ENCODE data around the gene SCLT1. TPM values are rescaled to one million over a fixed set of nuclear protein-coding genes. Genes with fewer than 3 reads are reported as not detected.

SCLT1 gene
- total RNA-seq, 1 experiment from 2014 or later, result 14.3 TPM

DNA sequence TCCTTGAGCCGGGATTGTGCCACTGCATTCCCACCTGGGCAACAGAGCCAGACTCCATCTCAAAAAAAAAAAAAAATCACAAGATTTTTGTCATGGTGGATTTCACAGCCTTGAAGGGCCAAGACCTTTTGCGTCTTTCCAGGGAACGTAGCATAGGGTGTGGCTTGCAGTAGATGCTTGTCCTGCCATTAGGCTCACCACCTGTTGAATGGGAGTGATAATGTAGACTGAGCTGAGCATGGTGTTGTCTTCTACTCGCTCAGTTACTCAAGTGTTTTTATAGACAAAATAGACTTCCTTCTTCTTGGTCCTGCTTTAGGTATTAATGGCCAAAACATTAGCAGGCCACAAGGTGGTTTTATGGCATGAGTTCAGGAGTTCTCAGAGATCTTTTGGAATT is 243.1 kb downstream of the SCLT1 start (continued):
- TF ChIP-seq, protein P1, sequence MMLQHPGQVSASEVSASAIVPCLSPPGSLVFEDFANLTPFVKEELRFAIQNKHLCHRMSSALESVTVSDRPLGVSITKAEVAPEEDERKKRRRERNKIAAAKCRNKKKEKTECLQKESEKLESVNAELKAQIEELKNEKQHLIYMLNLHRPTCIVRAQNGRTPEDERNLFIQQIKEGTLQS (CRISPR knock-in tag; conservative IDR thresholded peaks at IDR 0.05), result no peak
- TF ChIP-seq SOX15 (CRISPR knock-in tag; IDR thresholded peaks at IDR 0.05), result no peak
- TF ChIP-seq ZNF121 (CRISPR knock-in tag; IDR thresholded peaks at IDR 0.05), result no peak
- TF ChIP-seq, protein P2, sequence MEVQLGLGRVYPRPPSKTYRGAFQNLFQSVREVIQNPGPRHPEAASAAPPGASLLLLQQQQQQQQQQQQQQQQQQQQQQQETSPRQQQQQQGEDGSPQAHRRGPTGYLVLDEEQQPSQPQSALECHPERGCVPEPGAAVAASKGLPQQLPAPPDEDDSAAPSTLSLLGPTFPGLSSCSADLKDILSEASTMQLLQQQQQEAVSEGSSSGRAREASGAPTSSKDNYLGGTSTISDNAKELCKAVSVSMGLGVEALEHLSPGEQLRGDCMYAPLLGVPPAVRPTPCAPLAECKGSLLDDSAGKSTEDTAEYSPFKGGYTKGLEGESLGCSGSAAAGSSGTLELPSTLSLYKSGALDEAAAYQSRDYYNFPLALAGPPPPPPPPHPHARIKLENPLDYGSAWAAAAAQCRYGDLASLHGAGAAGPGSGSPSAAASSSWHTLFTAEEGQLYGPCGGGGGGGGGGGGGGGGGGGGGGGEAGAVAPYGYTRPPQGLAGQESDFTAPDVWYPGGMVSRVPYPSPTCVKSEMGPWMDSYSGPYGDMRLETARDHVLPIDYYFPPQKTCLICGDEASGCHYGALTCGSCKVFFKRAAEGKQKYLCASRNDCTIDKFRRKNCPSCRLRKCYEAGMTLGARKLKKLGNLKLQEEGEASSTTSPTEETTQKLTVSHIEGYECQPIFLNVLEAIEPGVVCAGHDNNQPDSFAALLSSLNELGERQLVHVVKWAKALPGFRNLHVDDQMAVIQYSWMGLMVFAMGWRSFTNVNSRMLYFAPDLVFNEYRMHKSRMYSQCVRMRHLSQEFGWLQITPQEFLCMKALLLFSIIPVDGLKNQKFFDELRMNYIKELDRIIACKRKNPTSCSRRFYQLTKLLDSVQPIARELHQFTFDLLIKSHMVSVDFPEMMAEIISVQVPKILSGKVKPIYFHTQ (CRISPR knock-in tag; IDR thresholded peaks at IDR 0.05), result no peak
- no peak for TF ChIP-seq MYBL2 (CRISPR knock-in tag; IDR thresholded peaks at IDR 0.05)
- no peak for TF ChIP-seq NFATC4 (CRISPR knock-in tag; IDR thresholded peaks at IDR 0.05)
- TF ChIP-seq, protein P3, sequence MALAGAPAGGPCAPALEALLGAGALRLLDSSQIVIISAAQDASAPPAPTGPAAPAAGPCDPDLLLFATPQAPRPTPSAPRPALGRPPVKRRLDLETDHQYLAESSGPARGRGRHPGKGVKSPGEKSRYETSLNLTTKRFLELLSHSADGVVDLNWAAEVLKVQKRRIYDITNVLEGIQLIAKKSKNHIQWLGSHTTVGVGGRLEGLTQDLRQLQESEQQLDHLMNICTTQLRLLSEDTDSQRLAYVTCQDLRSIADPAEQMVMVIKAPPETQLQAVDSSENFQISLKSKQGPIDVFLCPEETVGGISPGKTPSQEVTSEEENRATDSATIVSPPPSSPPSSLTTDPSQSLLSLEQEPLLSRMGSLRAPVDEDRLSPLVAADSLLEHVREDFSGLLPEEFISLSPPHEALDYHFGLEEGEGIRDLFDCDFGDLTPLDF (CRISPR knock-in tag; IDR thresholded peaks at IDR 0.05), result no peak
- TF ChIP-seq ETV6 (CRISPR knock-in tag; IDR thresholded peaks at IDR 0.05), result no peak
- no peak for TF ChIP-seq NR1H2 (CRISPR knock-in tag; IDR thresholded peaks at IDR 0.05)
- TF ChIP-seq RELA (CRISPR knock-in tag; IDR thresholded peaks at IDR 0.05; ENCODE audit: borderline replicate concordance), result no peak
- TF ChIP-seq, protein P4, sequence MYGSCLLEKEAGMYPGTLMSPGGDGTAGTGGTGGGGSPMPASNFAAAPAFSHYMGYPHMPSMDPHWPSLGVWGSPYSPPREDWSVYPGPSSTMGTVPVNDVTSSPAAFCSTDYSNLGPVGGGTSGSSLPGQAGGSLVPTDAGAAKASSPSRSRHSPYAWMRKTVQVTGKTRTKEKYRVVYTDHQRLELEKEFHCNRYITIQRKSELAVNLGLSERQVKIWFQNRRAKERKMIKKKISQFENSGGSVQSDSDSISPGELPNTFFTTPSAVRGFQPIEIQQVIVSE (CRISPR knock-in tag; IDR thresholded peaks at IDR 0.05; ENCODE audit: borderline replicate concordance), result no peak
- TF ChIP-seq TCF7 (CRISPR knock-in tag; IDR thresholded peaks at IDR 0.05; ENCODE audit: low read depth), result no peak
- TF ChIP-seq, protein P5, sequence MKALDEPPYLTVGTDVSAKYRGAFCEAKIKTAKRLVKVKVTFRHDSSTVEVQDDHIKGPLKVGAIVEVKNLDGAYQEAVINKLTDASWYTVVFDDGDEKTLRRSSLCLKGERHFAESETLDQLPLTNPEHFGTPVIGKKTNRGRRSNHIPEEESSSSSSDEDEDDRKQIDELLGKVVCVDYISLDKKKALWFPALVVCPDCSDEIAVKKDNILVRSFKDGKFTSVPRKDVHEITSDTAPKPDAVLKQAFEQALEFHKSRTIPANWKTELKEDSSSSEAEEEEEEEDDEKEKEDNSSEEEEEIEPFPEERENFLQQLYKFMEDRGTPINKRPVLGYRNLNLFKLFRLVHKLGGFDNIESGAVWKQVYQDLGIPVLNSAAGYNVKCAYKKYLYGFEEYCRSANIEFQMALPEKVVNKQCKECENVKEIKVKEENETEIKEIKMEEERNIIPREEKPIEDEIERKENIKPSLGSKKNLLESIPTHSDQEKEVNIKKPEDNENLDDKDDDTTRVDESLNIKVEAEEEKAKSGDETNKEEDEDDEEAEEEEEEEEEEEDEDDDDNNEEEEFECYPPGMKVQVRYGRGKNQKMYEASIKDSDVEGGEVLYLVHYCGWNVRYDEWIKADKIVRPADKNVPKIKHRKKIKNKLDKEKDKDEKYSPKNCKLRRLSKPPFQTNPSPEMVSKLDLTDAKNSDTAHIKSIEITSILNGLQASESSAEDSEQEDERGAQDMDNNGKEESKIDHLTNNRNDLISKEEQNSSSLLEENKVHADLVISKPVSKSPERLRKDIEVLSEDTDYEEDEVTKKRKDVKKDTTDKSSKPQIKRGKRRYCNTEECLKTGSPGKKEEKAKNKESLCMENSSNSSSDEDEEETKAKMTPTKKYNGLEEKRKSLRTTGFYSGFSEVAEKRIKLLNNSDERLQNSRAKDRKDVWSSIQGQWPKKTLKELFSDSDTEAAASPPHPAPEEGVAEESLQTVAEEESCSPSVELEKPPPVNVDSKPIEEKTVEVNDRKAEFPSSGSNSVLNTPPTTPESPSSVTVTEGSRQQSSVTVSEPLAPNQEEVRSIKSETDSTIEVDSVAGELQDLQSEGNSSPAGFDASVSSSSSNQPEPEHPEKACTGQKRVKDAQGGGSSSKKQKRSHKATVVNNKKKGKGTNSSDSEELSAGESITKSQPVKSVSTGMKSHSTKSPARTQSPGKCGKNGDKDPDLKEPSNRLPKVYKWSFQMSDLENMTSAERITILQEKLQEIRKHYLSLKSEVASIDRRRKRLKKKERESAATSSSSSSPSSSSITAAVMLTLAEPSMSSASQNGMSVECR (CRISPR knock-in tag; IDR thresholded peaks at IDR 0.05; ENCODE audit: borderline replicate concordance), result no peak
- TF ChIP-seq ESRRA (CRISPR knock-in tag; IDR thresholded peaks at IDR 0.05; ENCODE audit: borderline replicate concordance), result no peak

DNA sequence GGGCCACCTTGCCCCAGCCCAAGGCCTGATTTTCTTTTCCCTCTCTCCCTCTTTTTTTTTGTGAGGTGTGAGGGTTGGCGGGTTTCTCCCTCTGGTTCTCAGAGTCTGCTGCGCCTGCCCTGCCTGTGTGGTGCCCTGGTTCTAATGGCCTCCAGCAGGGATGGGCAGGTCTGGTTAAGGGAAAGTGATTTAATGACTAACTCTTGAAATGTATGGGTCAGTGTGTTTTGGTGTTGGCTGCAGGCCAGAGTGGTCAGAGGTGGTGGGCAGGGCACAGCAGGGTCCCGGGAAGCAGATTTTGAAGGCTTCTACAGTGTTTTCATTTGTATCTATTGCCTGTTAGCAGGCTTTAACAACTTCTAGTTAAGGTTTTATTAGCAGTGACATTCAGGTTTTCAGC is 244.9 kb downstream of the SCLT1 start:
- DNase-seq (ENCODE audit: low spot score), result no peak
- Mint-ChIP-seq H3K4me1 (peaks cover 15% of the 10 kb centered on the region), H3K27me3 (ENCODE audit: low read depth) (no peaks in the 10 kb centered on the region), H3K9me3 (no peaks in the 10 kb centered on the region), H3K4me3 (no peak overlapping the region), H3K27ac (peak overlapping the region; percentile 91), H3K36me3 (peaks cover 97% of the 10 kb centered on the region)
- POLR2A ChIA-PET, result no interaction called here
- no peak for ATAC-seq
- CTCF ChIA-PET, result no interaction called here
- TF ChIP-seq RELA (CRISPR knock-in tag; IDR thresholded peaks at IDR 0.05; ENCODE audit: borderline replicate concordance) (no peak), GABPB1 (CRISPR knock-in tag; IDR thresholded peaks at IDR 0.05) (no peak), ZNF396 (CRISPR knock-in tag; IDR thresholded peaks at IDR 0.05; ENCODE audit: borderline replicate concordance) (no peak), TP53 (CRISPR knock-in tag; IDR thresholded peaks at IDR 0.05) (no peak), ATF1 (CRISPR knock-in tag; IDR thresholded peaks at IDR 0.05) (no peak), ZNF138 (CRISPR knock-in tag; conservative IDR thresholded peaks at IDR 0.05) (no peak), SP1 (CRISPR knock-in tag; conservative IDR thresholded peaks at IDR 0.05) (no peak)
- TF ChIP-seq, protein P6, sequence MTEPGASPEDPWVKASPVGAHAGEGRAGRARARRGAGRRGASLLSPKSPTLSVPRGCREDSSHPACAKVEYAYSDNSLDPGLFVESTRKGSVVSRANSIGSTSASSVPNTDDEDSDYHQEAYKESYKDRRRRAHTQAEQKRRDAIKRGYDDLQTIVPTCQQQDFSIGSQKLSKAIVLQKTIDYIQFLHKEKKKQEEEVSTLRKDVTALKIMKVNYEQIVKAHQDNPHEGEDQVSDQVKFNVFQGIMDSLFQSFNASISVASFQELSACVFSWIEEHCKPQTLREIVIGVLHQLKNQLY (CRISPR knock-in tag; IDR thresholded peaks at IDR 0.05), result no peak
- TF ChIP-seq, protein P2 (CRISPR knock-in tag; IDR thresholded peaks at IDR 0.05), result no peak
- TF ChIP-seq, protein P7, sequence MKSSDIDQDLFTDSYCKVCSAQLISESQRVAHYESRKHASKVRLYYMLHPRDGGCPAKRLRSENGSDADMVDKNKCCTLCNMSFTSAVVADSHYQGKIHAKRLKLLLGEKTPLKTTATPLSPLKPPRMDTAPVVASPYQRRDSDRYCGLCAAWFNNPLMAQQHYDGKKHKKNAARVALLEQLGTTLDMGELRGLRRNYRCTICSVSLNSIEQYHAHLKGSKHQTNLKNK (CRISPR knock-in tag; IDR thresholded peaks at IDR 0.05), result no peak
- TF ChIP-seq, protein P8, sequence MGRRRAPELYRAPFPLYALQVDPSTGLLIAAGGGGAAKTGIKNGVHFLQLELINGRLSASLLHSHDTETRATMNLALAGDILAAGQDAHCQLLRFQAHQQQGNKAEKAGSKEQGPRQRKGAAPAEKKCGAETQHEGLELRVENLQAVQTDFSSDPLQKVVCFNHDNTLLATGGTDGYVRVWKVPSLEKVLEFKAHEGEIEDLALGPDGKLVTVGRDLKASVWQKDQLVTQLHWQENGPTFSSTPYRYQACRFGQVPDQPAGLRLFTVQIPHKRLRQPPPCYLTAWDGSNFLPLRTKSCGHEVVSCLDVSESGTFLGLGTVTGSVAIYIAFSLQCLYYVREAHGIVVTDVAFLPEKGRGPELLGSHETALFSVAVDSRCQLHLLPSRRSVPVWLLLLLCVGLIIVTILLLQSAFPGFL (CRISPR knock-in tag; IDR thresholded peaks at IDR 0.05; ENCODE audit: borderline replicate concordance), result no peak

Data from WTC11 (cell line).